Activated CD4-positive, alpha-beta T cell treated with anti-CD3 and anti-CD28 coated beads, Interleukin-2, Interleukin-4, amounts not matched to agents 100 ng/mL and 50 ng/mL, durations not matched to agents 16 hours and 8 hours (primary cell): ENCODE measurements around the gene LRRIQ4.

Experiments
- DNase-seq: peaks from one replicate; pipeline ENCODE4 v3.0.0-alpha.2; 2020; ENCODE audit warnings: low spot score

LRRIQ4 gene

GRCh38 chr3:169812332-169813235, at the start of gene LRRIQ4, which contains the start of gene LRRC34:
Gene LRRIQ4 (plus strand): TSS chr3:169812870. CDS start chr3:169821922, 9,052 bp downstream.
Gene LRRC34 (minus strand): TSS chr3:169812904. CDS start chr3:169812548, 356 bp downstream.
- DNase-seq: peak; percentile 87

GRCh38 chr3:169764312-169764881, 48.3 kb upstream of the LRRIQ4 start:
- peak; percentile 72 for DNase-seq

GRCh38 chr3:169764882-169765612, 47.6 kb upstream of the LRRIQ4 start, which contains the start of gene TERC:
Gene TERC (minus strand): TSS chr3:169765060.
- DNase-seq: peak; percentile 95

GRCh38 chr3:169769287-169770181, 43.1 kb upstream of the LRRIQ4 start, which contains the start of gene ACTRT3:
Gene ACTRT3 (minus strand): TSS chr3:169769561. CDS start chr3:169769520, 41 bp downstream.
- peak; percentile 70 for DNase-seq

- peak; percentile 83 for DNase-seq
These were observed 41.0 kb upstream of the LRRIQ4 start for GRCh38 chr3:169771497-169772304.

GRCh38 chr3:169772305-169772896, 40.3 kb upstream of the LRRIQ4 start:
- DNase-seq: peak; percentile 66

GRCh38 chr3:169772897-169773816, 39.5 kb upstream of the LRRIQ4 start, which contains the start of gene MYNN:
Gene MYNN (plus strand): TSS chr3:169773396. CDS start chr3:169774296, 900 bp downstream.
- DNase-seq: peak; percentile 93

- no peak for DNase-seq
These were observed 38.5 kb upstream of the LRRIQ4 start for GRCh38 chr3:169774186-169774585.

GRCh38 chr3:169777822-169778221, 34.8 kb upstream of the LRRIQ4 start:
- no peak for DNase-seq

- DNase-seq: peak; percentile 27
These were observed 31.9 kb upstream of the LRRIQ4 start for GRCh38 chr3:169780742-169781141.

GRCh38 chr3:169781209-169781855, 31.3 kb upstream of the LRRIQ4 start:
- no peak for DNase-seq

GRCh38 chr3:169787120-169787519, 25.6 kb upstream of the LRRIQ4 start:
- no peak for DNase-seq

GRCh38 chr3:169787791-169788190, 24.9 kb upstream of the LRRIQ4 start:
- DNase-seq: no peak

GRCh38 chr3:169790219-169790618, 22.5 kb upstream of the LRRIQ4 start:
- no peak for DNase-seq

- DNase-seq: no peak
These were observed 21.8 kb upstream of the LRRIQ4 start for GRCh38 chr3:169790687-169791429.

- no peak for DNase-seq
These were observed 20.3 kb upstream of the LRRIQ4 start for GRCh38 chr3:169792359-169792758.

GRCh38 chr3:169804681-169805080, 8.0 kb upstream of the LRRIQ4 start:
- no peak for DNase-seq
